K562 (cell line): ENCODE data around the gene SNUPN. TPM values are rescaled to one million over a fixed set of nuclear protein-coding genes. Genes with fewer than 3 reads are reported as not detected.

Experiments used
- GATA2 ChIP-seq: sonication (generic); formaldehyde crosslinking; IDR thresholded peaks from 2 replicates; pipeline ENCODE4 v1.4.0; 2020; ENCODE audit warnings: mild to moderate bottlenecking, missing genetic modification reagents
- NCOA2 ChIP-seq, 2 experiments: fragments of 450-650 bp; IDR thresholded peaks; 2 replicates each; pipeline ENCODE4 v1.6.1; 2018; ENCODE audit warnings: mild to moderate bottlenecking in 2 of 2, moderate library complexity in 1 of 2; ENCODE audit not compliant: partially characterized antibody in 2 of 2
- NR1H2 ChIP-seq: sonication (generic); formaldehyde crosslinking; IDR thresholded peaks from 2 replicates; pipeline ENCODE4 v1.4.0; 2020; ENCODE audit warnings: mild to moderate bottlenecking, missing genetic modification reagents
- NR2C1 ChIP-seq, 2 experiments: fragments of 450-650 bp; IDR thresholded peaks; 2 replicates each; pipeline ENCODE4 v1.6.1; 2017; ENCODE audit warnings: mild to moderate bottlenecking in 2 of 2, antibody characterized with exemption in 1 of 2, inconsistent platforms in 1 of 2, missing compliant biosample characterization in 1 of 2, missing genetic modification characterization in 1 of 2
- NR2C2 ChIP-seq, 2 experiments: fragments of 200-800 bp in 1 of 2; sonication (Bioruptor generic) in 1 of 2; sonication (generic) in 1 of 2; formaldehyde crosslinking in 1 of 2; IDR thresholded peaks; 2 replicates each; pipeline versions ENCODE4 v1.6.1 to v1.8.0; 2016 to 2022; ENCODE audit warnings: mild to moderate bottlenecking in 1 of 2, missing compliant biosample characterization in 1 of 2, missing genetic modification characterization in 1 of 2, missing genetic modification reagents in 1 of 2
- TCF15 ChIP-seq: fragments of 250-450 bp; sonication (Bioruptor Pico); IDR thresholded peaks from 2 replicates; pipeline ENCODE4 v1.8.0; 2022; ENCODE audit warnings: moderate library complexity, mild to moderate bottlenecking, inconsistent platforms
- ZNF586 ChIP-seq: fragments of 450-650 bp; formaldehyde crosslinking; conservative IDR thresholded peaks from 2 replicates; pipeline ENCODE4 v1.4.0; 2020; ENCODE audit warnings: mild to moderate bottlenecking, moderate library complexity
- polyA plus RNA-seq, 8 experiments: library from polyadenylated mRNA; depleted of rRNA in 4 of 8; stranded (reverse) in 5 of 8; unstranded in 3 of 8; fragments of >200 nt; fragmentation: Nextera tagmentation in 2 of 8; fragmentation: Illumina TruSeq in 1 of 8; extraction: Ambion mirVana in 2 of 8; extraction: Trizol in 1 of 8; gene quantifications; 2 replicates each; pipeline versions ENCODE4 v1.2.1 to v1.2.3, GENCODE V29; 2011 to 2014; ENCODE audit warnings: inconsistent platforms in 1 of 8, missing spikeins in 1 of 8
- total RNA-seq, 7 experiments: library from RNA; depleted of rRNA in 6 of 7; stranded (reverse); fragments of >200 nt in 6 of 7; fragmentation: Illumina TruSeq in 2 of 7; extraction: Trizol in 2 of 7; gene quantifications; 2 replicates each; pipeline versions ENCODE4 v1.2.1 to v1.2.3, GENCODE V29; 2011 to 2021; ENCODE audit warnings: low replicate concordance in 1 of 7
- TF ChIP-seq, protein P1 (sequence below): fragments of 450-650 bp; IDR thresholded peaks from 2 replicates; pipeline ENCODE4 v1.6.1; 2016; ENCODE audit warnings: mild to moderate bottlenecking, moderate library complexity
- TF ChIP-seq, protein P2 (sequence below): sonication (generic); formaldehyde crosslinking; IDR thresholded peaks from 2 replicates; pipeline ENCODE4 v1.4.0; 2020; ENCODE audit warnings: mild to moderate bottlenecking, missing genetic modification reagents

SNUPN gene
- total and polyA plus RNA-seq, 9 of the 15 experiments (the other 6 are each of a cell fraction or from before 2014, with no cell fraction given): 32.2 to 78.3 (median 40.0) TPM

DNA sequence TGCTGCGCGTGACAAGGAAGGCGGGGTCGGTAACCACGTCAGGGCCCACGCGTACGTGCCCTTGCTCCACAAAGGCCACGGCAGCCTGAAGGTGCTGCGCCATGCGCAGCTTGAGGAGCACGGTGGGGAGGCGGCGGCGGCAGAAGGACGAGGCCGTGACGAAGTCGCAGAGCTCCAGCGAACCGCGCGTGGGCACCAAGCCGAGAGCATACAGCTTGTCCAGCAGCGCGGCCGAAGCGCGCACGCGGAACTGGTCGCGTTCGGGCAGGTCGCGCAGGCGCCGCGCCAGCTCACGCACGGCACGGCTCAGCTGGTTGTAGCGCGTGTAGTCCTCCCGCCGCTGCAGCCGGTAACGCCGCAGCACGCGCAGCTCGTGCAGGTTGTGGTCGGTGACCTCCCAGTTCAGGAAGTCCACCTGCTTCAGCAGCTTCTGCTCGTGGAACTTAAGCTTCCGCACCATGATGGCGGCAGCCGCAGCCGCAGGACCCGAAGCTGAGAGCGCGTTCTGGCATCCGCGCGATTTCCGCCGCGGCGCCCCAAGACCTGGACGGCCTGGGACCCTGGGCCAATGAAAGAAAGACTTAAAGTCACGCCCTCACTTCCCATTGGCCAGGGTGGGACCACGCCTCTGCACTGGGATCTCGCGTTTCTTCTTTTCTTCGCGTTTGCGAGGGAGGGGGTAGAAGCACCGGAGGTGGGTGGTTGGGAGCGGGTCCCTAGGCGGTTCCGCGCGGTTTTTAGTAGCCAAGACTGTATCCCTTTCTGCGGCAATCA lies 14.4 kb upstream of the SNUPN start, which contains the start of gene IMP3 (continued):
- TF ChIP-seq, protein P1, sequence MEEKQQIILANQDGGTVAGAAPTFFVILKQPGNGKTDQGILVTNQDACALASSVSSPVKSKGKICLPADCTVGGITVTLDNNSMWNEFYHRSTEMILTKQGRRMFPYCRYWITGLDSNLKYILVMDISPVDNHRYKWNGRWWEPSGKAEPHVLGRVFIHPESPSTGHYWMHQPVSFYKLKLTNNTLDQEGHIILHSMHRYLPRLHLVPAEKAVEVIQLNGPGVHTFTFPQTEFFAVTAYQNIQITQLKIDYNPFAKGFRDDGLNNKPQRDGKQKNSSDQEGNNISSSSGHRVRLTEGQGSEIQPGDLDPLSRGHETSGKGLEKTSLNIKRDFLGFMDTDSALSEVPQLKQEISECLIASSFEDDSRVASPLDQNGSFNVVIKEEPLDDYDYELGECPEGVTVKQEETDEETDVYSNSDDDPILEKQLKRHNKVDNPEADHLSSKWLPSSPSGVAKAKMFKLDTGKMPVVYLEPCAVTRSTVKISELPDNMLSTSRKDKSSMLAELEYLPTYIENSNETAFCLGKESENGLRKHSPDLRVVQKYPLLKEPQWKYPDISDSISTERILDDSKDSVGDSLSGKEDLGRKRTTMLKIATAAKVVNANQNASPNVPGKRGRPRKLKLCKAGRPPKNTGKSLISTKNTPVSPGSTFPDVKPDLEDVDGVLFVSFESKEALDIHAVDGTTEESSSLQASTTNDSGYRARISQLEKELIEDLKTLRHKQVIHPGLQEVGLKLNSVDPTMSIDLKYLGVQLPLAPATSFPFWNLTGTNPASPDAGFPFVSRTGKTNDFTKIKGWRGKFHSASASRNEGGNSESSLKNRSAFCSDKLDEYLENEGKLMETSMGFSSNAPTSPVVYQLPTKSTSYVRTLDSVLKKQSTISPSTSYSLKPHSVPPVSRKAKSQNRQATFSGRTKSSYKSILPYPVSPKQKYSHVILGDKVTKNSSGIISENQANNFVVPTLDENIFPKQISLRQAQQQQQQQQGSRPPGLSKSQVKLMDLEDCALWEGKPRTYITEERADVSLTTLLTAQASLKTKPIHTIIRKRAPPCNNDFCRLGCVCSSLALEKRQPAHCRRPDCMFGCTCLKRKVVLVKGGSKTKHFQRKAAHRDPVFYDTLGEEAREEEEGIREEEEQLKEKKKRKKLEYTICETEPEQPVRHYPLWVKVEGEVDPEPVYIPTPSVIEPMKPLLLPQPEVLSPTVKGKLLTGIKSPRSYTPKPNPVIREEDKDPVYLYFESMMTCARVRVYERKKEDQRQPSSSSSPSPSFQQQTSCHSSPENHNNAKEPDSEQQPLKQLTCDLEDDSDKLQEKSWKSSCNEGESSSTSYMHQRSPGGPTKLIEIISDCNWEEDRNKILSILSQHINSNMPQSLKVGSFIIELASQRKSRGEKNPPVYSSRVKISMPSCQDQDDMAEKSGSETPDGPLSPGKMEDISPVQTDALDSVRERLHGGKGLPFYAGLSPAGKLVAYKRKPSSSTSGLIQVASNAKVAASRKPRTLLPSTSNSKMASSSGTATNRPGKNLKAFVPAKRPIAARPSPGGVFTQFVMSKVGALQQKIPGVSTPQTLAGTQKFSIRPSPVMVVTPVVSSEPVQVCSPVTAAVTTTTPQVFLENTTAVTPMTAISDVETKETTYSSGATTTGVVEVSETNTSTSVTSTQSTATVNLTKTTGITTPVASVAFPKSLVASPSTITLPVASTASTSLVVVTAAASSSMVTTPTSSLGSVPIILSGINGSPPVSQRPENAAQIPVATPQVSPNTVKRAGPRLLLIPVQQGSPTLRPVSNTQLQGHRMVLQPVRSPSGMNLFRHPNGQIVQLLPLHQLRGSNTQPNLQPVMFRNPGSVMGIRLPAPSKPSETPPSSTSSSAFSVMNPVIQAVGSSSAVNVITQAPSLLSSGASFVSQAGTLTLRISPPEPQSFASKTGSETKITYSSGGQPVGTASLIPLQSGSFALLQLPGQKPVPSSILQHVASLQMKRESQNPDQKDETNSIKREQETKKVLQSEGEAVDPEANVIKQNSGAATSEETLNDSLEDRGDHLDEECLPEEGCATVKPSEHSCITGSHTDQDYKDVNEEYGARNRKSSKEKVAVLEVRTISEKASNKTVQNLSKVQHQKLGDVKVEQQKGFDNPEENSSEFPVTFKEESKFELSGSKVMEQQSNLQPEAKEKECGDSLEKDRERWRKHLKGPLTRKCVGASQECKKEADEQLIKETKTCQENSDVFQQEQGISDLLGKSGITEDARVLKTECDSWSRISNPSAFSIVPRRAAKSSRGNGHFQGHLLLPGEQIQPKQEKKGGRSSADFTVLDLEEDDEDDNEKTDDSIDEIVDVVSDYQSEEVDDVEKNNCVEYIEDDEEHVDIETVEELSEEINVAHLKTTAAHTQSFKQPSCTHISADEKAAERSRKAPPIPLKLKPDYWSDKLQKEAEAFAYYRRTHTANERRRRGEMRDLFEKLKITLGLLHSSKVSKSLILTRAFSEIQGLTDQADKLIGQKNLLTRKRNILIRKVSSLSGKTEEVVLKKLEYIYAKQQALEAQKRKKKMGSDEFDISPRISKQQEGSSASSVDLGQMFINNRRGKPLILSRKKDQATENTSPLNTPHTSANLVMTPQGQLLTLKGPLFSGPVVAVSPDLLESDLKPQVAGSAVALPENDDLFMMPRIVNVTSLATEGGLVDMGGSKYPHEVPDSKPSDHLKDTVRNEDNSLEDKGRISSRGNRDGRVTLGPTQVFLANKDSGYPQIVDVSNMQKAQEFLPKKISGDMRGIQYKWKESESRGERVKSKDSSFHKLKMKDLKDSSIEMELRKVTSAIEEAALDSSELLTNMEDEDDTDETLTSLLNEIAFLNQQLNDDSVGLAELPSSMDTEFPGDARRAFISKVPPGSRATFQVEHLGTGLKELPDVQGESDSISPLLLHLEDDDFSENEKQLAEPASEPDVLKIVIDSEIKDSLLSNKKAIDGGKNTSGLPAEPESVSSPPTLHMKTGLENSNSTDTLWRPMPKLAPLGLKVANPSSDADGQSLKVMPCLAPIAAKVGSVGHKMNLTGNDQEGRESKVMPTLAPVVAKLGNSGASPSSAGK: peak; percentile 83; the same call in 1 of the 2 replicates
- no peak for TF ChIP-seq NR2C1 (IDR thresholded peaks at IDR 0.05)
- no peak for TF ChIP-seq NR2C1 (tag; IDR thresholded peaks at IDR 0.05)
- no peak for TF ChIP-seq ZNF586 (CRISPR knock-in tag)
- TF ChIP-seq, protein P2, sequence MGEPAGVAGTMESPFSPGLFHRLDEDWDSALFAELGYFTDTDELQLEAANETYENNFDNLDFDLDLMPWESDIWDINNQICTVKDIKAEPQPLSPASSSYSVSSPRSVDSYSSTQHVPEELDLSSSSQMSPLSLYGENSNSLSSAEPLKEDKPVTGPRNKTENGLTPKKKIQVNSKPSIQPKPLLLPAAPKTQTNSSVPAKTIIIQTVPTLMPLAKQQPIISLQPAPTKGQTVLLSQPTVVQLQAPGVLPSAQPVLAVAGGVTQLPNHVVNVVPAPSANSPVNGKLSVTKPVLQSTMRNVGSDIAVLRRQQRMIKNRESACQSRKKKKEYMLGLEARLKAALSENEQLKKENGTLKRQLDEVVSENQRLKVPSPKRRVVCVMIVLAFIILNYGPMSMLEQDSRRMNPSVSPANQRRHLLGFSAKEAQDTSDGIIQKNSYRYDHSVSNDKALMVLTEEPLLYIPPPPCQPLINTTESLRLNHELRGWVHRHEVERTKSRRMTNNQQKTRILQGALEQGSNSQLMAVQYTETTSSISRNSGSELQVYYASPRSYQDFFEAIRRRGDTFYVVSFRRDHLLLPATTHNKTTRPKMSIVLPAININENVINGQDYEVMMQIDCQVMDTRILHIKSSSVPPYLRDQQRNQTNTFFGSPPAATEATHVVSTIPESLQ (CRISPR knock-in tag): peak; percentile 96; the same call in 1 of the 2 replicates
- TF ChIP-seq NCOA2 (IDR thresholded peaks at IDR 0.05; ENCODE audit: partially characterized antibody in 2 of 2): no peak
- TF ChIP-seq TCF15 (CRISPR knock-in tag): no peak
- TF ChIP-seq GATA2 (CRISPR knock-in tag): no peak; the same call in 1 of the 2 replicates
- TF ChIP-seq NR1H2: no peak
- peak; percentile 82 for TF ChIP-seq NR2C2 (CRISPR knock-in tag; IDR thresholded peaks at IDR 0.05)
- peak; percentile 83 for TF ChIP-seq NR2C2 (tag; IDR thresholded peaks at IDR 0.05)
